ENCODE measurements around the gene FHIT.

The FHIT gene

DNA sequence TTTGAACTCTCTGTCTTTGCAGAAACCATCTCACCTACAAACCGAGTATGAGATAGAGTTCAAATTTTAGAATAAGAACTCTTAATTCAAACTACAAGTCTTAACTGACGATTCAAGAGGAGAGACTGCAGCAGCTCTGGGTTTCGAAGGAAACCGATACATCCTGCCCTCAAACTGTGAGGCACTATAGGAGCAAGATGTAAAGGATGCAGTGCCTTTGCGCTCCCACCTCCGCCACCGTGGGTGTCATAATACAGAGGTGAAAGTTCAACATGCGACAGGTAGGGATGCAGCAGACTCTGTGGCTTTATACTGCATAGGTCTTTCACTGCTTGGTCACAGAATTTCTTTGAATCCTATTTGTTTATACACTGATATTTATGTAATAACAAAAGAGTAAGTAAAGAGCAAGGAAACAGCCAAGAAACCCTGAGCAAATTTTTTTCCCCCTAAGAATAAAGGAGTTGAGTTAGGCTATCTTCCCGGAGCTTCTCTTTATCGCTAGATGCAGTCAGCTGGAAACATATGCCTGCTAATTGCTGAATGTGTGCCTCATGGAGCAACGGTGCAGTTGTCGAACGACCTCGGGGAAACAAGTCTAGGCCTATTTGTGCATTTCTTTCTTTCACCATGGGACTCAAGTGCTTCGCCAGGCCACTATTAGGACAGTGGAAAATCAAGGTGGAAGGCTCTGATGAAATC is 1103.9 kb downstream of the FHIT start:
- DNase-seq (ENCODE audit: low read depth) = no peak
- H3K4me3 ChIP-seq (ENCODE audit: low read length) = no peak overlapping the region
- TF ChIP-seq, protein P1, sequence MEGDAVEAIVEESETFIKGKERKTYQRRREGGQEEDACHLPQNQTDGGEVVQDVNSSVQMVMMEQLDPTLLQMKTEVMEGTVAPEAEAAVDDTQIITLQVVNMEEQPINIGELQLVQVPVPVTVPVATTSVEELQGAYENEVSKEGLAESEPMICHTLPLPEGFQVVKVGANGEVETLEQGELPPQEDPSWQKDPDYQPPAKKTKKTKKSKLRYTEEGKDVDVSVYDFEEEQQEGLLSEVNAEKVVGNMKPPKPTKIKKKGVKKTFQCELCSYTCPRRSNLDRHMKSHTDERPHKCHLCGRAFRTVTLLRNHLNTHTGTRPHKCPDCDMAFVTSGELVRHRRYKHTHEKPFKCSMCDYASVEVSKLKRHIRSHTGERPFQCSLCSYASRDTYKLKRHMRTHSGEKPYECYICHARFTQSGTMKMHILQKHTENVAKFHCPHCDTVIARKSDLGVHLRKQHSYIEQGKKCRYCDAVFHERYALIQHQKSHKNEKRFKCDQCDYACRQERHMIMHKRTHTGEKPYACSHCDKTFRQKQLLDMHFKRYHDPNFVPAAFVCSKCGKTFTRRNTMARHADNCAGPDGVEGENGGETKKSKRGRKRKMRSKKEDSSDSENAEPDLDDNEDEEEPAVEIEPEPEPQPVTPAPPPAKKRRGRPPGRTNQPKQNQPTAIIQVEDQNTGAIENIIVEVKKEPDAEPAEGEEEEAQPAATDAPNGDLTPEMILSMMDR (conservative IDR thresholded peaks at IDR 0.05; ENCODE audit: low read depth, low read length) = no peak

GRCh38 chr3:60146121-60146520 is 1105.1 kb downstream of the FHIT start:
- no peak for DNase-seq (ENCODE audit: low read depth)
- TF ChIP-seq, protein P1 (conservative IDR thresholded peaks at IDR 0.05; ENCODE audit: low read depth, low read length) = no peak
- no peak overlapping the region for H3K4me3 ChIP-seq (ENCODE audit: low read length)

GRCh38 chr3:60144071-60144470 is 1107.2 kb downstream of the FHIT start:
- no peak for DNase-seq (ENCODE audit: low read depth)
- H3K4me3 ChIP-seq (ENCODE audit: low read length) = no peak overlapping the region
- TF ChIP-seq, protein P1 (conservative IDR thresholded peaks at IDR 0.05; ENCODE audit: low read depth, low read length) = no peak

DNA sequence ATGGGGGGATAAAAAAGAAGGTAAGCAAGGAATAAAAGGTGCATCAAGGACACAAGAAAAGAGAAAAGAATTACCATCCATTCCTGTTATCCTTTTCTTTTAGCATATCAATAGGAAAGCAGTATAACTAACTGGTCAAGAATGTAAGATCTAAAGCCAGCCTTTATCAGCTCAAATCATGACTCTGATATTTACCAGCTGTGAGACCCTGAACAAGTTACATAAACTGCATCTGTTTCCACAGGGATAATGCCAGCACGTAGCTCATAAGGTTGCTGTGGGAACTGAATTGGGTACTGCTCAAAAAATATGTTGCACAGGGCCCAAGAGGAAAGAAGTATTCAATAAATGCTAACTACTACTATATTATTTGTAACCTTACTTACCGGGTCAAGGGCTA is 1109.2 kb downstream of the FHIT start:
- TF ChIP-seq, protein P1 (conservative IDR thresholded peaks at IDR 0.05; ENCODE audit: low read depth, low read length) = no peak
- DNase-seq (ENCODE audit: low read depth) = no peak
- H3K4me3 ChIP-seq (ENCODE audit: low read length) = no peak overlapping the region

DNA sequence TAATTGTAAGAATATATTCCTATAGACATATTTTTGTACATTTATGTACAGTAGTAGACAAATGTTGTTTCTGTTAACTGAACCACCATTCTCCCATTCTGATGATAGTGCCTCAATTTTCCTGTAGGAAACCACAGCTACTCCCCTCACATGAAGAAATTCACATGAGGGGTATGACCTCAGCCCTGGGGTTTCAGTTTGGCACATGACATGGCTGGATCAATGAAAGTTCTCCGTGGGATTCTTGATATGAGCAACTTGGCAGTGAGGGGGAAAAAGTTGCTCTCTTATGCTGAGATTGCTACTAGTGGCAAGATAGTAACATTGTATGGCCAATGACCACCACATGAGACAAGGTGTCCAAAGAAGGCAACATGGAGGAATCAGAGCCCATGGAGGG is 1111.1 kb downstream of the FHIT start:
- no peak for DNase-seq (ENCODE audit: low read depth)
- H3K4me3 ChIP-seq (ENCODE audit: low read length) = no peak overlapping the region
- TF ChIP-seq, protein P1 (conservative IDR thresholded peaks at IDR 0.05; ENCODE audit: low read depth, low read length) = no peak

DNA sequence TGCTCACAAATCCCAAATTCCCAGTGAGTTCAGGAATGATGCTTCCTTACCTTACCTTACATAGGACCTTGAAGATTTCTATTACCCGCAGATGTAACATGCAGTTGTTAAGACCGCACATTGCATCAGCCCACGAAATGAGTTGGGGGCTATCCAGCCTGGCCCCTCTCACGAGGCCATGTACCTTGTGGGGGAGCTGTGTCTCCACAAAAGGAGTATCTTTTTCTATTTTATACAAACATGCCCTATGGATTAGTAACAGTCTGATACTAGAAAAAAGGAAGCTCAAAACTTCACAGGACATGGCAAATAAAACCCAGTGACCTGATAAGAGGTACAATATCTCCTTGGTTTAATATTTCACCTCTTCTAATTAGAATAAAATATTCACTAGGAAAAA is 1114.7 kb downstream of the FHIT start:
- H3K4me3 ChIP-seq (ENCODE audit: low read length) = no peak overlapping the region
- TF ChIP-seq, protein P1 (conservative IDR thresholded peaks at IDR 0.05; ENCODE audit: low read depth, low read length) = no peak
- DNase-seq (ENCODE audit: low read depth) = no peak

DNA sequence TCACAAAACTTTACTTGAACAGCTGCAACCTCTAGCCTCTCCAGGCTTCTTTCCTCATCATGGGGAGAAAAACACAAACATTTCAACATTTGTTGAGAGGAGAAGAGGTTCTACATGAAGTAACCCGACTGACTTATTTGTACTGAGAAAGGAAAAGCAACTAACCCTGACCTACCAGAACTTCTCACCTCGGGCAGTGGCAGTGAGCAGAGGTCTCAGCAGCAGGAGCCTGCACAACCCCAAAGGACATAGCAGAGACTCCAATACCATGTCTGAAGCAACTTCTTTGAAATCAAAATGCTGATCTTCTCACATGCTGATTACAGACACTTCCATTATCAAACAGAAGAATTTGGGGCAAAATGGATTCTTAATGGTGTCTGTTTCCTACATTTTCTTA is 1115.8 kb downstream of the FHIT start:
- TF ChIP-seq, protein P1 (conservative IDR thresholded peaks at IDR 0.05; ENCODE audit: low read depth, low read length) = no peak
- DNase-seq (ENCODE audit: low read depth) = no peak
- H3K4me3 ChIP-seq (ENCODE audit: low read length) = no peak overlapping the region
